ENCODE data around the gene DCUN1D3.
A peak's percentile ranks its signal among the peaks of the same experiment; 100 is the strongest.

DCUN1D3 gene

DNA sequence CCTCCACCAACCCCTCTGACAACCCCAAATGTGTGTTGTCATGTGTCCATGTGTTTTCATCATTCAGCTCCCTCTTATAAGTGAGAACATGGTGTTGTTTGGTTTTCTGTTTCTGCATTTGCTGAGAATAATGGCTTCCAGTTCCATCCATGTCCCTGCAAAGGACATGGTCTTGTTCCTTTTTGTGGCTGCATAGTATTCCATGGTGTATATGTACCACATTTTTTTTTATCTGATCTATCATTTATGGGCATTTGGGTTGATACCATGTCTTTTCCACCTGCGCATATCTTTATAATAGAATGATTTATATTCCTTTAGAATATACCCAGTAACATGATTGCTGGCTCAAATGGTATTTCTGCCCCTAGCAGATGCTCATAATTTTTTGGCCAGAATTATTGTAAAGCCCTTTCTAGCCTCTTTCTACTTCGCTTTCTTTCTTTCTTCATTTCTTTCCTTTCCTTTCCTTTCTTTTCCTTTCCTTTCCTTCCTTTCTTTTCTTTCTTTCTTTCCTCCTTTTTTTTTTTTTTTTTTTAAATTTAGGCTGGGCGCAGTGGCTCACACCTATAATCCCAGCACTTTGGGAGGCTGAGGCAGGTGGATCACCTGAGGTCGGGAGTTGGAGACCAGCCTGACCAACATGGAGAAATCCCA lies 81.1 kb downstream of the DCUN1D3 start:
- Mint-ChIP-seq H3K27me3 (ENCODE audit: low read depth) (no peaks in the 10 kb centered on the region), H3K36me3 (ENCODE audit: low read depth) (peaks cover 13% of the 10 kb centered on the region), H3K4me1 (no peaks in the 10 kb centered on the region), H3K9me3 (no peaks in the 10 kb centered on the region), H3K4me3 (no peak overlapping the region), H3K27ac (no peak overlapping the region)
- TF ChIP-seq, protein P1, sequence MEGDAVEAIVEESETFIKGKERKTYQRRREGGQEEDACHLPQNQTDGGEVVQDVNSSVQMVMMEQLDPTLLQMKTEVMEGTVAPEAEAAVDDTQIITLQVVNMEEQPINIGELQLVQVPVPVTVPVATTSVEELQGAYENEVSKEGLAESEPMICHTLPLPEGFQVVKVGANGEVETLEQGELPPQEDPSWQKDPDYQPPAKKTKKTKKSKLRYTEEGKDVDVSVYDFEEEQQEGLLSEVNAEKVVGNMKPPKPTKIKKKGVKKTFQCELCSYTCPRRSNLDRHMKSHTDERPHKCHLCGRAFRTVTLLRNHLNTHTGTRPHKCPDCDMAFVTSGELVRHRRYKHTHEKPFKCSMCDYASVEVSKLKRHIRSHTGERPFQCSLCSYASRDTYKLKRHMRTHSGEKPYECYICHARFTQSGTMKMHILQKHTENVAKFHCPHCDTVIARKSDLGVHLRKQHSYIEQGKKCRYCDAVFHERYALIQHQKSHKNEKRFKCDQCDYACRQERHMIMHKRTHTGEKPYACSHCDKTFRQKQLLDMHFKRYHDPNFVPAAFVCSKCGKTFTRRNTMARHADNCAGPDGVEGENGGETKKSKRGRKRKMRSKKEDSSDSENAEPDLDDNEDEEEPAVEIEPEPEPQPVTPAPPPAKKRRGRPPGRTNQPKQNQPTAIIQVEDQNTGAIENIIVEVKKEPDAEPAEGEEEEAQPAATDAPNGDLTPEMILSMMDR (IDR thresholded peaks at IDR 0.05; ENCODE audit: unreplicated experiment in 3 of 3): no peak

DNA sequence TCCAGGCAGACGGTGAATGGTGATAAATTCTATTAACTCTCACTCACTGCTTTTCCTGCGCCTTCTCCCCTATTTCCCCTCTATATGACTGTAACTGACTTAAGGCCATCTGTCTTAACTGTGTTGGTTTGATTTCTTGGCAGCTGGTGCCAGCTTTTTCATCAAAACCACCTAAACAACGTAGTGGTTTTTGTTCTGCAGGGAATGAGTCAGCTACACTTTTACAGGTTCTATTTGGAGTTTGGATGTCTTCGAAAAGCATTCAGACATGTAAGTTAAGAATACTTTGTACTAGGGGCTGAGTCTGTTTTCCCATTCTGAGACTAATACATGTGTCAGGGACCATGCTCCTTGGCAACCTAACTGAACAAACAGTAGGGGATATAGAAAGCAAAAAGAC lies 85.4 kb downstream of the DCUN1D3 start:
- Mint-ChIP-seq H3K4me1 (no peaks in the 10 kb centered on the region), H3K27me3 (ENCODE audit: low read depth) (no peaks in the 10 kb centered on the region), H3K27ac (no peak overlapping the region), H3K9me3 (no peaks in the 10 kb centered on the region), H3K36me3 (ENCODE audit: low read depth) (peaks cover 4% of the 10 kb centered on the region), H3K4me3 (no peak overlapping the region)
- TF ChIP-seq, protein P1 (IDR thresholded peaks at IDR 0.05; ENCODE audit: unreplicated experiment in 3 of 3): no peak

DNA sequence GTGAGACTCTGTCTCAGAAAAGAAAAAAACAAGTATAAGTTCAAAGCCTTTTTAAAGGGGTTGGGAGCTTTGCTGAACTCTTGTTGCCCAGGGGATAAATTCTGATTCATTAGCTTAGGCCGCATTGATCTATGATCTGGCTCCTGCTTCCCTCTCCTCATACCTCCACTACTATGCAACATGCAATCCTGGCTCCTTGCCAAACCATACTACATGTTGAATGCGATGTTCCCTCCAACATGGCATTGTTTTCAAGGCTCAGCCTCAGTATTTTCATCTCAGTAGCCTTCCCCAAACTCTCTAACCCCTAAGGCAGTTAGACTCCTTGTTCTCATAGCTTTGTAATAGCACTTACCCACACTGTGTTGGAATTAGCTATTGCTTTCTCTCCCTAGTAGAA lies 87.6 kb downstream of the DCUN1D3 start:
- Mint-ChIP-seq H3K36me3 (ENCODE audit: low read depth) (no peaks in the 10 kb centered on the region), H3K27me3 (ENCODE audit: low read depth) (no peaks in the 10 kb centered on the region), H3K4me1 (no peaks in the 10 kb centered on the region), H3K27ac (no peak overlapping the region), H3K9me3 (no peaks in the 10 kb centered on the region), H3K4me3 (no peak overlapping the region)
- TF ChIP-seq, protein P1 (IDR thresholded peaks at IDR 0.05; ENCODE audit: unreplicated experiment in 3 of 3): no peak

DNA sequence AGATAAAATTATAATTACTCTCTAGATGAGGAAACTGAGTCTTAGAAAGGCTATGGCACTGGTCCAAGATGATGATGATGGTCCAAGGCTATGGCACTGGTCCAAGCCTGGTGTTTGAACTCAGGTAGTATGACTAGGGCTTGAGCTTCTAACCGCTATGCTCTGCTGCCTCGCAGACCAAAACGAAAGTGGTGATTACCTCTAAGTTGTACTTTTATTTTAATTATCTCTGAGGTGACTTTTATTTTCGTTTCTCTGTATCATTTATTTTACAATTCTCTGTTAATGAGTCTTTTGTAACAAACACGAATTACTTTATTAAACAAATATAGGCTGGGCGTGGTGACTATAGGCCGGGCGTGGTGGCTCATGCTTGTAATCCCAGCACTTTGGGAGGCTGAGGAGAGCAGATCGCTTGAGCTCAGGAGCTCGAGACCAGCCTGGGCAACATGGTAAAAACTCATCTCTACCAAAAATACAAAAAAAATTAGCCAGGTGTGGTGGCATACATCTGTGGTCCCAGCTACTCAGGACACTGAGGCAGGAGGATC lies 88.2 kb downstream of the DCUN1D3 start:
- Mint-ChIP-seq H3K36me3 (ENCODE audit: low read depth) (no peaks in the 10 kb centered on the region), H3K9me3 (no peaks in the 10 kb centered on the region), H3K4me1 (no peaks in the 10 kb centered on the region), H3K27me3 (ENCODE audit: low read depth) (no peaks in the 10 kb centered on the region), H3K4me3 (no peak overlapping the region), H3K27ac (no peak overlapping the region)
- TF ChIP-seq, protein P1 (IDR thresholded peaks at IDR 0.05; ENCODE audit: unreplicated experiment in 3 of 3): no peak

DNA sequence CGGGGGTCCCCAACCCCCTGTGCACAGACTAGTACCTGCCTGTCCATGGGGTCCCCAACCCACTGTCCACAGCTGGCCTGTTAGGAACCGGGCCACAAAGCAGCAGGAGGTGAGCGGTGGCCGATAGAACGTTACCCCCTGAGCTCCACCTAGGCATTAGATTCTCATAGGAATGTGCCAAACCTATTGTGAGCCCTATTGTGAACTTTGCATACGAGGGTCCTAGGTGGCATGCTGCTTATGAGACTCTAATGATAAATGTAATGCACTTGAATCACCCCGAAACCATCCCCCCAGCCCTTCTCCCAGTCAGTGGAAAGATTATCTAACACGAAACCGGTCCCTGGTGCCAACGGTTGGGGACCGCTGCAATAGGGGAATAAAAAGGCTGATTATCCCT lies 92.3 kb downstream of the DCUN1D3 start:
- Mint-ChIP-seq H3K4me1 (peaks cover 12% of the 10 kb centered on the region), H3K9me3 (no peaks in the 10 kb centered on the region), H3K36me3 (ENCODE audit: low read depth) (no peaks in the 10 kb centered on the region), H3K4me3 (peak overlapping the region; percentile 95 to 99 (median 98)), H3K27ac (peak overlapping the region; percentile 45 to 77 (median 54)), H3K27me3 (ENCODE audit: low read depth) (no peaks in the 10 kb centered on the region)
- TF ChIP-seq, protein P1 (IDR thresholded peaks at IDR 0.05; ENCODE audit: unreplicated experiment in 3 of 3): no peak

Measured in nephron (organoid).